Femur (tissue), 1 donor: ENCODE data around the gene VSIG10L.

Experiments
- DNase-seq: peaks from one replicate; pipeline ENCODE4 v3.0.0-alpha.2; 2017

VSIG10L gene

GRCh38 chr19:51365211-51365964 is 23.4 kb upstream of the VSIG10L start:
- DNase-seq, result peak; percentile 36

GRCh38 chr19:51364200-51365106 is 22.5 kb upstream of the VSIG10L start:
- DNase-seq, result no peak

- no peak for DNase-seq
Observed at GRCh38 chr19:51361239-51361638, 19.3 kb upstream of the VSIG10L start.

GRCh38 chr19:51359294-51359693 is 17.4 kb upstream of the VSIG10L start:
- no peak for DNase-seq

GRCh38 chr19:51357952-51358351 is 16.0 kb upstream of the VSIG10L start:
- DNase-seq, result no peak

- DNase-seq, result no peak
Observed at GRCh38 chr19:51356159-51356801, 14.3 kb upstream of the VSIG10L start.

- DNase-seq, result no peak
Observed at GRCh38 chr19:51354742-51355148, 12.8 kb upstream of the VSIG10L start.

- no peak for DNase-seq
Observed at GRCh38 chr19:51354103-51354741, 12.3 kb upstream of the VSIG10L start.

- DNase-seq, result no peak
Observed at GRCh38 chr19:51352783-51353360, 10.9 kb upstream of the VSIG10L start.

- DNase-seq, result no peak
Observed at GRCh38 chr19:51351266-51351990, 9.5 kb upstream of the VSIG10L start.

GRCh38 chr19:51347209-51347928 is 5.4 kb upstream of the VSIG10L start:
- DNase-seq, result no peak

- DNase-seq, result no peak
Observed at GRCh38 chr19:51346742-51347141, 4.8 kb upstream of the VSIG10L start.

GRCh38 chr19:51345076-51345620 is 3.2 kb upstream of the VSIG10L start:
- no peak for DNase-seq

GRCh38 chr19:51342631-51343569 is 961 bp upstream of the VSIG10L start:
- DNase-seq, result no peak

- DNase-seq, result peak; percentile 23
Observed at GRCh38 chr19:51341066-51341465, 873 bp downstream of the VSIG10L start.

- DNase-seq, result peak; percentile 97
Observed at GRCh38 chr19:51339687-51340656, 2.0 kb downstream of the VSIG10L start.

- DNase-seq, result no peak
Observed at GRCh38 chr19:51339313-51339686, 2.6 kb downstream of the VSIG10L start.

- peak; percentile 84 for DNase-seq
Observed at GRCh38 chr19:51338563-51339312, 3.2 kb downstream of the VSIG10L start.
